WTC11 (cell line): ENCODE results near the gene SEC14L6.

ENCODE experiments used
- ATF3 ChIP-seq: sonication (generic); formaldehyde crosslinking; conservative IDR thresholded peaks from 2 replicates; pipeline ENCODE4 v1.8.1; 2022; ENCODE audit warnings: mild to moderate bottlenecking, missing genetic modification reagents
- CREB1 ChIP-seq: sonication (generic); formaldehyde crosslinking; IDR thresholded peaks from 2 replicates; pipeline ENCODE4 v1.8.0; 2023; ENCODE audit warnings: mild to moderate bottlenecking, missing genetic modification reagents
- CTCF ChIP-seq: fragments of 200-600 bp; IDR thresholded peaks from 2 replicates; pipeline ENCODE4 v1.8.0; 2022; ENCODE audit warnings: antibody characterized with exemption
- ETV6 ChIP-seq: sonication (generic); formaldehyde crosslinking; IDR thresholded peaks from 2 replicates; pipeline ENCODE4 v1.8.1; 2022; ENCODE audit warnings: mild to moderate bottlenecking, missing genetic modification reagents
- NR3C1 ChIP-seq: sonication (generic); formaldehyde crosslinking; conservative IDR thresholded peaks from 2 replicates; pipeline ENCODE4 v1.8.1; 2023; ENCODE audit warnings: low read depth, mild to moderate bottlenecking, missing genetic modification reagents
- ZNF232 ChIP-seq: sonication (generic); formaldehyde crosslinking; IDR thresholded peaks from 2 replicates; pipeline ENCODE4 v1.8.0; 2022; ENCODE audit warnings: mild to moderate bottlenecking, missing genetic modification reagents
- ZNF512 ChIP-seq: sonication (generic); formaldehyde crosslinking; IDR thresholded peaks from 2 replicates; pipeline ENCODE4 v1.8.1; 2022; ENCODE audit warnings: missing genetic modification reagents, borderline replicate concordance
- TF ChIP-seq, protein P1 (sequence below): sonication (generic); formaldehyde crosslinking; IDR thresholded peaks from 2 replicates; pipeline ENCODE4 v1.8.1; 2022; ENCODE audit warnings: mild to moderate bottlenecking, missing genetic modification reagents, moderate library complexity, borderline replicate concordance

GRCh38 chr22:30564045-30564760 lies 17.7 kb upstream of the SEC14L6 start:
- TF ChIP-seq CTCF, result no peak
- TF ChIP-seq ETV6 (CRISPR knock-in tag), result no peak
- TF ChIP-seq ZNF512 (CRISPR knock-in tag), result no peak
- no peak for TF ChIP-seq CREB1 (CRISPR knock-in tag)
- TF ChIP-seq ZNF232, result no peak
- no peak for TF ChIP-seq NR3C1 (CRISPR knock-in tag)
- no peak for TF ChIP-seq ATF3 (CRISPR knock-in tag)
- TF ChIP-seq, protein P1, sequence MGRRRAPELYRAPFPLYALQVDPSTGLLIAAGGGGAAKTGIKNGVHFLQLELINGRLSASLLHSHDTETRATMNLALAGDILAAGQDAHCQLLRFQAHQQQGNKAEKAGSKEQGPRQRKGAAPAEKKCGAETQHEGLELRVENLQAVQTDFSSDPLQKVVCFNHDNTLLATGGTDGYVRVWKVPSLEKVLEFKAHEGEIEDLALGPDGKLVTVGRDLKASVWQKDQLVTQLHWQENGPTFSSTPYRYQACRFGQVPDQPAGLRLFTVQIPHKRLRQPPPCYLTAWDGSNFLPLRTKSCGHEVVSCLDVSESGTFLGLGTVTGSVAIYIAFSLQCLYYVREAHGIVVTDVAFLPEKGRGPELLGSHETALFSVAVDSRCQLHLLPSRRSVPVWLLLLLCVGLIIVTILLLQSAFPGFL (CRISPR knock-in tag), result no peak
